ENCODE data around the gene GABRG3. TPM values are rescaled to one million over a fixed set of nuclear protein-coding genes. Genes with fewer than 3 reads are reported as not detected.

GABRG3 gene
- total and polyA plus RNA-seq, 2 experiments from 2014 or later, result 0.10 to 1.4 TPM

- TF ChIP-seq, protein P1, sequence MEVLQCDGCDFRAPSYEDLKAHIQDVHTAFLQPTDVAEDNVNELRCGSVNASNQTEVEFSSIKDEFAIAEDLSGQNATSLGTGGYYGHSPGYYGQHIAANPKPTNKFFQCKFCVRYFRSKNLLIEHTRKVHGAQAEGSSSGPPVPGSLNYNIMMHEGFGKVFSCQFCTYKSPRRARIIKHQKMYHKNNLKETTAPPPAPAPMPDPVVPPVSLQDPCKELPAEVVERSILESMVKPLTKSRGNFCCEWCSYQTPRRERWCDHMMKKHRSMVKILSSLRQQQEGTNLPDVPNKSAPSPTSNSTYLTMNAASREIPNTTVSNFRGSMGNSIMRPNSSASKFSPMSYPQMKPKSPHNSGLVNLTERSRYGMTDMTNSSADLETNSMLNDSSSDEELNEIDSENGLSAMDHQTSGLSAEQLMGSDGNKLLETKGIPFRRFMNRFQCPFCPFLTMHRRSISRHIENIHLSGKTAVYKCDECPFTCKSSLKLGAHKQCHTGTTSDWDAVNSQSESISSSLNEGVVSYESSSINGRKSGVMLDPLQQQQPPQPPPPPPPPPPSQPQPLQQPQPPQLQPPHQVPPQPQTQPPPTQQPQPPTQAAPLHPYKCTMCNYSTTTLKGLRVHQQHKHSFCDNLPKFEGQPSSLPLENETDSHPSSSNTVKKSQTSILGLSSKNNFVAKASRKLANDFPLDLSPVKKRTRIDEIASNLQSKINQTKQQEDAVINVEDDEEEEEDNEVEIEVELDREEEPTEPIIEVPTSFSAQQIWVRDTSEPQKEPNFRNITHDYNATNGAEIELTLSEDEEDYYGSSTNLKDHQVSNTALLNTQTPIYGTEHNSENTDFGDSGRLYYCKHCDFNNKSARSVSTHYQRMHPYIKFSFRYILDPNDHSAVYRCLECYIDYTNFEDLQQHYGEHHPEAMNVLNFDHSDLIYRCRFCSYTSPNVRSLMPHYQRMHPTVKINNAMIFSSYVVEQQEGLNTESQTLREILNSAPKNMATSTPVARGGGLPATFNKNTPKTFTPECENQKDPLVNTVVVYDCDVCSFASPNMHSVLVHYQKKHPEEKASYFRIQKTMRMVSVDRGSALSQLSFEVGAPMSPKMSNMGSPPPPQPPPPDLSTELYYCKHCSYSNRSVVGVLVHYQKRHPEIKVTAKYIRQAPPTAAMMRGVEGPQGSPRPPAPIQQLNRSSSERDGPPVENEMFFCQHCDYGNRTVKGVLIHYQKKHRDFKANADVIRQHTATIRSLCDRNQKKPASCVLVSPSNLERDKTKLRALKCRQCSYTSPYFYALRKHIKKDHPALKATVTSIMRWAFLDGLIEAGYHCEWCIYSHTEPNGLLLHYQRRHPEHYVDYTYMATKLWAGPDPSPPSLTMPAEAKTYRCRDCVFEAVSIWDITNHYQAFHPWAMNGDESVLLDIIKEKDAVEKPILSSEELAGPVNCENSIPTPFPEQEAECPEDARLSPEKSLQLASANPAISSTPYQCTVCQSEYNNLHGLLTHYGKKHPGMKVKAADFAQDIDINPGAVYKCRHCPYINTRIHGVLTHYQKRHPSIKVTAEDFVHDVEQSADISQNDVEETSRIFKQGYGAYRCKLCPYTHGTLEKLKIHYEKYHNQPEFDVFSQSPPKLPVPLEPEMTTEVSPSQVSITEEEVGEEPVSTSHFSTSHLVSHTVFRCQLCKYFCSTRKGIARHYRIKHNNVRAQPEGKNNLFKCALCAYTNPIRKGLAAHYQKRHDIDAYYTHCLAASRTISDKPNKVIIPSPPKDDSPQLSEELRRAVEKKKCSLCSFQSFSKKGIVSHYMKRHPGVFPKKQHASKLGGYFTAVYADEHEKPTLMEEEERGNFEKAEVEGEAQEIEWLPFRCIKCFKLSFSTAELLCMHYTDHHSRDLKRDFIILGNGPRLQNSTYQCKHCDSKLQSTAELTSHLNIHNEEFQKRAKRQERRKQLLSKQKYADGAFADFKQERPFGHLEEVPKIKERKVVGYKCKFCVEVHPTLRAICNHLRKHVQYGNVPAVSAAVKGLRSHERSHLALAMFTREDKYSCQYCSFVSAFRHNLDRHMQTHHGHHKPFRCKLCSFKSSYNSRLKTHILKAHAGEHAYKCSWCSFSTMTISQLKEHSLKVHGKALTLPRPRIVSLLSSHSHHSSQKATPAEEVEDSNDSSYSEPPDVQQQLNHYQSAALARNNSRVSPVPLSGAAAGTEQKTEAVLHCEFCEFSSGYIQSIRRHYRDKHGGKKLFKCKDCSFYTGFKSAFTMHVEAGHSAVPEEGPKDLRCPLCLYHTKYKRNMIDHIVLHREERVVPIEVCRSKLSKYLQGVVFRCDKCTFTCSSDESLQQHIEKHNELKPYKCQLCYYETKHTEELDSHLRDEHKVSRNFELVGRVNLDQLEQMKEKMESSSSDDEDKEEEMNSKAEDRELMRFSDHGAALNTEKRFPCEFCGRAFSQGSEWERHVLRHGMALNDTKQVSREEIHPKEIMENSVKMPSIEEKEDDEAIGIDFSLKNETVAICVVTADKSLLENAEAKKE (CRISPR knock-in tag; IDR thresholded peaks at IDR 0.05), result no peak
These were observed 123.3 kb downstream of the GABRG3 start (continued) for GRCh38 chr15:27094235-27094634.

DNA sequence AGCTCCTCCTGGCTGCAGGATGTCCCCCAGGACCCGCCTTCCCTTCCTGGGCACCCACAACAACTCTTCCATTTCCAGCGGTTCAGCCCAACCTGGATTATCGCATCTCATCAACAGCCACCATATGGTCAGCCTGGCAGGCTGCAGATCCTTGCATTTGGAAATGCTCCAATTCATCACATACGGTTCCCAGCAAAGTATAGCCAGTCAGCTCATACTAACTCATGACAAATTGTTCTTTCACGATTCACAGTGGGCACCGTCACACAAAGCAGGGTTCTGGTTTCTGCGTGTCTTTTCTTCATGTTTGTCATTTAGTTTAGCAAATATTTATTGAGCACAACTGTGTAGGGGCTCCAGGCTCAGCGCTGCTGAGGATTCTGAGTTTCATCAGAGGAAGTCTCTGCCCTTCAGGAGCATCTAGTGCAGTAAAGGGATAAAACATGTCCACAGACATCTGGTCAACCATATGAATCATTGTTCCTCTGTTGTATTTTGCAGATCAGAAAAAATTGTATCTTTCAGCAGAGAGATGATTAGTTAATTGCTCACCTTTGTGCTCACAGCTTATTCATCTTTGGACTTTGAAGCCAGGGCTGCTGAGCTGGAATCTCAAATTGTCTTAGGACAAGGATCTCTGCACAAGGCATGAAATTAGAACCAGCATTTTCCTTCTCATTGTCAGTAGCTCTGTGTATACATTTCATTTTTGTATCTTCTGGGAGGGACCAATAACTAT is 125.1 kb downstream of the GABRG3 start:
- H3K27me3 Mint-ChIP-seq (ENCODE audit: insufficient read depth, low read depth, poor library complexity), result no peaks in the 10 kb centered on the region
- peak; percentile 17 for DNase-seq (ENCODE audit: low spot score)
- no peak for TF ChIP-seq ZNF331 (CRISPR knock-in tag; IDR thresholded peaks at IDR 0.05; ENCODE audit: low read depth)
- TF ChIP-seq, protein P1 (CRISPR knock-in tag; IDR thresholded peaks at IDR 0.05), result no peak
- TF ChIP-seq ETS1 (IDR thresholded peaks at IDR 0.05), result no peak
- TF ChIP-seq ZNF114 (CRISPR knock-in tag; IDR thresholded peaks at IDR 0.05), result no peak
- TF ChIP-seq JUNB (IDR thresholded peaks at IDR 0.05; ENCODE audit: unreplicated experiment), result no peak
- TF ChIP-seq STAT1 (IDR thresholded peaks at IDR 0.05; ENCODE audit: unreplicated experiment), result no peak

More for the DNA sequence above, 125.1 kb downstream of the GABRG3 start:
- Mint-ChIP-seq H3K4me3 (no peak overlapping the region), H3K27ac (no peak overlapping the region), H3K4me1 (peaks cover 14% of the 10 kb centered on the region; the same call in 2 of the 3 replicates), H3K9me3 (no peaks in the 10 kb centered on the region; the same call in 2 of the 3 replicates), H3K36me3 (ENCODE audit: low read depth) (no peaks in the 10 kb centered on the region)
- H4K20me1 ChIP-seq (replicated peaks; ENCODE audit: insufficient read depth), result no peaks in the 10 kb centered on the region
- H3K36me3 ChIP-seq (ENCODE audit: insufficient read depth), result no peaks in the 10 kb centered on the region
- no peaks in the 10 kb centered on the region for H3K9me2 ChIP-seq (ENCODE audit: insufficient read depth)
- no peak for ATAC-seq
- H3K4me3 ChIP-seq, result no peak overlapping the region
- H3K4me1 ChIP-seq (ENCODE audit: insufficient read depth), result peaks cover 13% of the 10 kb centered on the region
- H3K79me2 ChIP-seq (replicated peaks; ENCODE audit: insufficient read depth), result no peaks in the 10 kb centered on the region
- H3F3A ChIP-seq (replicated peaks; ENCODE audit: low read depth), result no peaks in the 10 kb centered on the region
- 0 out of 2 replicates have a peak overlapping the region, but pooled peaks have one; percentile 4 for H2AFZ ChIP-seq
- H3K4me2 ChIP-seq, result no peak overlapping the region
- no peaks in the 10 kb centered on the region for H3K27me3 ChIP-seq (ENCODE audit: insufficient read depth)
- no peak overlapping the region for H3K27ac ChIP-seq (ENCODE audit: low read depth)

Data from GM23338 (cell line).